Esophagus squamous epithelium (tissue), 4 donors: ENCODE data around the gene DROSHA.

Experiments used
- POLR2A ChIP-seq, 4 donors: fragments of 450-650 bp; IDR thresholded peaks; one replicate each; pipeline ENCODE4 v1.6.1; 2017; ENCODE audit warnings: antibody characterized with exemption in 4 of 4, mild to moderate bottlenecking in 4 of 4, moderate library complexity in 3 of 4
- TF ChIP-seq, protein P1 (sequence below), 6 experiments: fragments of 450-650 bp in 4 of 6; fragments of 200-600 bp in 2 of 6; sonication (generic) in 2 of 6; IDR thresholded peaks; one replicate each; pipeline ENCODE4 v1.5.1; 2016 to 2019; ENCODE audit warnings: antibody characterized with exemption in 6 of 6, mild to moderate bottlenecking in 4 of 6, moderate library complexity in 4 of 6

DNA sequence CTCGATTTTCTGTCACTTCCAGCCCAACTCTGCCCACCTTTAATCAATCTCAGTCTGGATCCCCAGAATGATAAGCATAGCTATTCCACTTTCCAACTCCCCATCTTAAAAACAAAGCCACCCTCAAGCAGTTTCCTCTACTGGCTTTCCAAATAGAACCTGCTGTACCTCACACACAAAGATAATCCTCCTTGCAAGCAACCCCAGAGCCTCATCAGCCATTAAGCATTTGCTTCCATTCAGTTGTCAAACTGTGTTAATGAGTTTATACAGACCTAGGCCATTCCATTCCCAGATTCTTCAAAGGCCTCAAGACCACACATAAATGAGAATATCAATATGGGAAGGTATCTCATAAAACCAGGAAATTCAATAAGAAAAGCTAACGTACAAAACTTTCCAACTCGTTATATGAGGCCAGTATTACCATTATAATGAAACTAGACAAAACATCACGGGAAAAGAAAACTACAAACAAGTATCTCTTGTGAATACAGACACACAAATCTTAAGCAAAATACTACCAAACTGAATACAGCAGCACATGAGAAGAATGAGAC, 86.8 kb downstream of the DROSHA start:
- TF ChIP-seq, protein P1, sequence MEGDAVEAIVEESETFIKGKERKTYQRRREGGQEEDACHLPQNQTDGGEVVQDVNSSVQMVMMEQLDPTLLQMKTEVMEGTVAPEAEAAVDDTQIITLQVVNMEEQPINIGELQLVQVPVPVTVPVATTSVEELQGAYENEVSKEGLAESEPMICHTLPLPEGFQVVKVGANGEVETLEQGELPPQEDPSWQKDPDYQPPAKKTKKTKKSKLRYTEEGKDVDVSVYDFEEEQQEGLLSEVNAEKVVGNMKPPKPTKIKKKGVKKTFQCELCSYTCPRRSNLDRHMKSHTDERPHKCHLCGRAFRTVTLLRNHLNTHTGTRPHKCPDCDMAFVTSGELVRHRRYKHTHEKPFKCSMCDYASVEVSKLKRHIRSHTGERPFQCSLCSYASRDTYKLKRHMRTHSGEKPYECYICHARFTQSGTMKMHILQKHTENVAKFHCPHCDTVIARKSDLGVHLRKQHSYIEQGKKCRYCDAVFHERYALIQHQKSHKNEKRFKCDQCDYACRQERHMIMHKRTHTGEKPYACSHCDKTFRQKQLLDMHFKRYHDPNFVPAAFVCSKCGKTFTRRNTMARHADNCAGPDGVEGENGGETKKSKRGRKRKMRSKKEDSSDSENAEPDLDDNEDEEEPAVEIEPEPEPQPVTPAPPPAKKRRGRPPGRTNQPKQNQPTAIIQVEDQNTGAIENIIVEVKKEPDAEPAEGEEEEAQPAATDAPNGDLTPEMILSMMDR (IDR thresholded peaks at IDR 0.05): no peak
- TF ChIP-seq POLR2A (IDR thresholded peaks at IDR 0.05): no peak
